HepG2 (cell line): Measurements from ENCODE around the gene ARFGAP3. TPM values are rescaled to one million over a fixed set of nuclear protein-coding genes. Genes with fewer than 3 reads are reported as not detected.

Experiments used
- DR1 ChIP-seq: sonication (generic); formaldehyde crosslinking; IDR thresholded peaks from 2 replicates; pipeline ENCODE4 v1.8.0; 2021; ENCODE audit warnings: mild to moderate bottlenecking, missing genetic modification reagents, inconsistent platforms
- FOXO1 ChIP-seq: sonication (generic); formaldehyde crosslinking; IDR thresholded peaks from 2 replicates; pipeline ENCODE4 v1.4.0; 2020; ENCODE audit warnings: missing genetic modification reagents
- GTF2F1 ChIP-seq: fragments of 150-350 bp; IDR thresholded peaks from 2 replicates; pipeline ENCODE4 v1.6.1; 2014; ENCODE audit warnings: low read length
- HNRNPK ChIP-seq: fragments of 200-400 bp; formaldehyde crosslinking; IDR thresholded peaks from 2 replicates; pipeline ENCODE4 v1.6.1; 2018; ENCODE audit warnings: low read length, low read depth, moderate library complexity, mild to moderate bottlenecking; ENCODE audit not compliant: poor library complexity, severe bottlenecking
- MAZ ChIP-seq, 2 experiments: sonication (generic) in 1 of 2; formaldehyde crosslinking in 1 of 2; IDR thresholded peaks; 2 replicates each; pipeline versions ENCODE4 v1.5.0 to v1.6.1; 2012 to 2020; ENCODE audit warnings: low read depth in 2 of 2, mild to moderate bottlenecking in 2 of 2, borderline replicate concordance in 1 of 2, improper control_type of control experiment in 1 of 2, low read length in 1 of 2, missing genetic modification reagents in 1 of 2, moderate library complexity in 1 of 2
- MEIS1 ChIP-seq: sonication (generic); formaldehyde crosslinking; IDR thresholded peaks from 2 replicates; pipeline ENCODE4 v1.9.0; 2021; ENCODE audit warnings: mild to moderate bottlenecking, missing genetic modification reagents, moderate library complexity, borderline replicate concordance
- NCOR1 ChIP-seq: fragments of 200-600 bp; sonication (generic); IDR thresholded peaks from 2 replicates; pipeline ENCODE4 v1.7.0; 2017; ENCODE audit warnings: antibody characterized with exemption, low read length, borderline replicate concordance
- NFKBIZ ChIP-seq: IDR thresholded peaks from 2 replicates; pipeline ENCODE4 v1.6.1; 2018; ENCODE audit warnings: missing genetic modification reagents, missing compliant biosample characterization
- NR0B2 ChIP-seq: sonication (generic); formaldehyde crosslinking; IDR thresholded peaks from 2 replicates; pipeline ENCODE4 v1.4.0; 2020; ENCODE audit warnings: mild to moderate bottlenecking, missing genetic modification reagents
- TEAD3 ChIP-seq: optimal IDR thresholded peaks from 2 replicates; pipeline ENCODE3; 2016; ENCODE audit warnings: borderline replicate concordance
- XBP1 ChIP-seq: sonication (generic); formaldehyde crosslinking; IDR thresholded peaks from 2 replicates; pipeline ENCODE4 v1.5.0; 2020; ENCODE audit warnings: missing genetic modification reagents
- ZMAT3 ChIP-seq: sonication (generic); formaldehyde crosslinking; conservative IDR thresholded peaks from 2 replicates; pipeline ENCODE4 v1.7.0; 2021; ENCODE audit warnings: missing genetic modification reagents
- ZNF121 ChIP-seq: sonication (generic); formaldehyde crosslinking; IDR thresholded peaks from 2 replicates; pipeline ENCODE4 v1.5.0; 2020; ENCODE audit warnings: mild to moderate bottlenecking, missing genetic modification reagents
- ZNF24 ChIP-seq: fragments of 450-650 bp; IDR thresholded peaks from 2 replicates; pipeline ENCODE4 v1.6.1; 2017; ENCODE audit warnings: antibody characterized with exemption, mild to moderate bottlenecking
- ZNF296 ChIP-seq: sonication (generic); formaldehyde crosslinking; conservative IDR thresholded peaks from 2 replicates; pipeline ENCODE4 v1.5.0; 2020; ENCODE audit warnings: mild to moderate bottlenecking, missing genetic modification reagents
- ZNF367 ChIP-seq: sonication (generic); formaldehyde crosslinking; IDR thresholded peaks from 2 replicates; pipeline ENCODE4 v1.4.0; 2020; ENCODE audit warnings: missing genetic modification reagents, borderline replicate concordance
- ZNF382 ChIP-seq: sonication (generic); formaldehyde crosslinking; IDR thresholded peaks from 2 replicates; pipeline ENCODE4 v1.5.0; 2020; ENCODE audit warnings: missing genetic modification reagents, mild to moderate bottlenecking, borderline replicate concordance
- ZNF770 ChIP-seq: sonication (generic); formaldehyde crosslinking; IDR thresholded peaks from 2 replicates; pipeline ENCODE4 v1.5.0; 2020; ENCODE audit warnings: mild to moderate bottlenecking, missing genetic modification reagents
- ZNF878 ChIP-seq: sonication (generic); formaldehyde crosslinking; IDR thresholded peaks from 2 replicates; pipeline ENCODE4 v1.8.1; 2023; ENCODE audit warnings: mild to moderate bottlenecking, missing genetic modification reagents, moderate library complexity
- ZZZ3 ChIP-seq: sonication (generic); formaldehyde crosslinking; IDR thresholded peaks from 2 replicates; pipeline ENCODE4 v1.4.0; 2020; ENCODE audit warnings: missing genetic modification reagents, mild to moderate bottlenecking, borderline replicate concordance
- polyA plus RNA-seq, 8 experiments: library from polyadenylated mRNA; depleted of rRNA in 3 of 8; stranded (reverse) in 7 of 8; unstranded in 1 of 8; fragments of >200 nt; fragmentation: Illumina TruSeq in 4 of 8; extraction: Trizol in 4 of 8; gene quantifications; 2 replicates each; pipeline versions ENCODE4 v1.2.1 to v1.2.3, GENCODE V29; 2011 to 2016; ENCODE audit warnings: low read depth in 4 of 8, missing spikeins in 1 of 8, mixed read lengths in 1 of 8; ENCODE audit not compliant: insufficient read depth in 1 of 8
- total RNA-seq, 5 experiments: library from RNA; depleted of rRNA; stranded (reverse); fragments of >200 nt; fragmentation: Illumina TruSeq; extraction: Trizol; gene quantifications; 2 replicates each; pipeline ENCODE4 v1.2.3, GENCODE V29; 2016; ENCODE audit warnings: low read depth in 1 of 5
- TF ChIP-seq, protein P1 (sequence below): sonication (generic); formaldehyde crosslinking; IDR thresholded peaks from 2 replicates; pipeline ENCODE4 v1.4.0; 2020; ENCODE audit warnings: missing genetic modification reagents

ARFGAP3 gene
- total and polyA plus RNA-seq, 2 of the 13 experiments (the other 11 are each of a cell fraction or from before 2014, with no cell fraction given), result 41.7 to 61.6 TPM

DNA sequence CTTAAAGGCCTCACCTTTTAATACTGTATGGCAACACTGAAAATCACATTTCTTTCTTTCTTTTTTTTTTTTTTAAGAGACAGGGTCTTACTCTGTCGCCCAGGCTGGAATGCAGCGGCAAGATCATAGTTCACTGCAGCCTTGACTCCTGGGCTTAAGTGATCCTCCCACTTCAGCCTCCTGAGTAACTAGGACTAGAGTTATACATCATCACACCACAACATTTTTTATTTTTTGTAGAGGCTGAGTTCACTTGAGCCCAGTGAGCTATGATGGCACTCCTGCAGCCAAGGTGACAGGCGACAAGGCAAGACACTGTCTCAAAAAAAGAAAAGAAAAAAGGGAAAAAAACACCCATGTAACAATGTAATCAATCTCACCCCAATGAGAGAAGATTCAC, 10.0 kb downstream of the ARFGAP3 start (continued):
- TF ChIP-seq TEAD3 (peak; percentile 52), ZNF367 (CRISPR knock-in tag) (no peak), NFKBIZ (CRISPR knock-in tag) (no peak), NCOR1 (no peak), NR0B2 (no peak), MAZ (IDR thresholded peaks at IDR 0.05; ENCODE audit: borderline replicate concordance, low read depth, low read length) (no peak), MAZ (CRISPR knock-in tag; IDR thresholded peaks at IDR 0.05; ENCODE audit: low read depth) (no peak), ZNF770 (CRISPR knock-in tag) (peak; percentile 89), ZZZ3 (CRISPR knock-in tag) (no peak), MEIS1 (CRISPR knock-in tag) (no peak), DR1 (CRISPR knock-in tag) (no peak), ZNF121 (CRISPR knock-in tag) (peak; percentile 62), GTF2F1 (no peak), ZNF296 (CRISPR knock-in tag) (no peak), ZNF878 (CRISPR knock-in tag) (no peak), FOXO1 (CRISPR knock-in tag) (no peak), HNRNPK (no peak), ZNF24 (no peak), ZNF382 (CRISPR knock-in tag) (no peak), XBP1 (CRISPR knock-in tag) (no peak), ZMAT3 (no peak)
- TF ChIP-seq, protein P1, sequence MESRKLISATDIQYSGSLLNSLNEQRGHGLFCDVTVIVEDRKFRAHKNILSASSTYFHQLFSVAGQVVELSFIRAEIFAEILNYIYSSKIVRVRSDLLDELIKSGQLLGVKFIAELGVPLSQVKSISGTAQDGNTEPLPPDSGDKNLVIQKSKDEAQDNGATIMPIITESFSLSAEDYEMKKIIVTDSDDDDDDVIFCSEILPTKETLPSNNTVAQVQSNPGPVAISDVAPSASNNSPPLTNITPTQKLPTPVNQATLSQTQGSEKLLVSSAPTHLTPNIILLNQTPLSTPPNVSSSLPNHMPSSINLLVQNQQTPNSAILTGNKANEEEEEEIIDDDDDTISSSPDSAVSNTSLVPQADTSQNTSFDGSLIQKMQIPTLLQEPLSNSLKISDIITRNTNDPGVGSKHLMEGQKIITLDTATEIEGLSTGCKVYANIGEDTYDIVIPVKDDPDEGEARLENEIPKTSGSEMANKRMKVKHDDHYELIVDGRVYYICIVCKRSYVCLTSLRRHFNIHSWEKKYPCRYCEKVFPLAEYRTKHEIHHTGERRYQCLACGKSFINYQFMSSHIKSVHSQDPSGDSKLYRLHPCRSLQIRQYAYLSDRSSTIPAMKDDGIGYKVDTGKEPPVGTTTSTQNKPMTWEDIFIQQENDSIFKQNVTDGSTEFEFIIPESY, result peak; percentile 12; the same call in 1 of the 2 replicates
- TF ChIP-seq, all 625 proteins: peak for 5
